HG02642 (cell line): ENCODE data around the gene SND1.
"Not testable (repeated sequence)": the region's sequence is repeated elsewhere in the genome, so short reads cannot be mapped to it uniquely, and the experiment has no call there.

Experiments
- ATAC-seq: cut with Tn5 transposase; IDR thresholded peaks from one replicate; pipeline ENCODE4 v1.9.1; 2021; ENCODE audit warnings: mild to moderate bottlenecking; ENCODE audit not compliant: unreplicated experiment, poor library complexity

SND1 gene

DNA sequence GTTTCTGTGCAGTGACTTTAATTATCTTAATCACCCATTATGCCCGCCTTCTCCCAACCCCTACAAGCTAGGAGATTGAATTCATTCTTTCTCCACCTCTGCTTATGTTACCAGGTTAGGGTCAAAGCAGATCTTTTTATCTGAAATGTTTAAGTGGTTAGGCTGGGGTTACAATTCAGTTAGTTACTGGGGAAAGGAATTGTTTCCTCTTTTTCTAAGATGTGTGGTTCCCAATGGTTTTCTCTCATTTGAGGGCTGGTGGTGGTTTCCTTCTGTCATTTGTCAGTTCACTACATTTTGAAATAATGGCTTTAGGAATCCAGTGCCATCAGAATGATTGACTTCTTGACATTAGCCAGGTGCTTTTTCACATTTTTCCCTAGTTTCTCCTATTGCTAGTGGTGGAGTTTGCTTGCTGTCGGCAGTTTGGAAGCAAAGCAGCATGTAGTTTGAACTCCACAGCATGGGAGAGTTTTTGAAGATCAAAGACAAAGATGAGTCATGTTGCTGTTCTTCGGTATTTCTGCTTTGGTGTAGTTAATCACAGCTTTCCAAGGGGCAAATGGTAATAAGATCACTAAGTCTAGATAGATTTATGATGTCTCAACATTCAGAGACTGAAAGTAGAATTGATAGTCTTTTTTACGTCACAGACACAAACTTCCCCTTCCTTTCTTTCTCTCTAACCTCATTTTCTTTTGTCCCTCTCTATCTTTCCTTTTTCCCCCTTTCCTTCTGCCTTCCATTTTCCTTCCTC is 168.2 kb downstream of the SND1 start:
- peak; percentile 41 for ATAC-seq

- peak; percentile 7 for ATAC-seq
Observed at GRCh38 chr7:127820732-127821085, 168.7 kb downstream of the SND1 start.

DNA sequence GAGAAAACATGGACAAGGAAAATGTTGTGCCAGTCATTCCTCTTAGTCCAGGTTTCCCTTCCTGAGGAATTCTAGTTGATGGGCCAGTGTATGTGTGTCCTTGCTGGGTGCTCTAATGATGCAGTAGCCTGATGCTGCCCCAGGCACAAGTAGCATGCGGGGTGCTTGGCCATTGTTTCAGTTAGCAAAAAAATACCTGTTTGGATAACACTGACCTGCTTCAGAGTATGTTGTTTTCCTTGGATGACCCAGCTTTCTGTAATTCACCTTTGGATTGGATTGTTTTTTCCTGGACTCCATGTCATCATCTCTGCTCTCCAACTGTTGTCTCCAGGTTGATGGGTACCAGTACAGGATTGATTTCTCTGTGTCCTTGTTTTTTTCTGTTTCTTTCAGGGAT is 169.2 kb downstream of the SND1 start:
- ATAC-seq: no peak

- no peak for ATAC-seq
Observed at GRCh38 chr7:127822822-127823508, 171.0 kb downstream of the SND1 start.

GRCh38 chr7:127824682-127825081 is 172.7 kb downstream of the SND1 start:
- ATAC-seq: no peak

DNA sequence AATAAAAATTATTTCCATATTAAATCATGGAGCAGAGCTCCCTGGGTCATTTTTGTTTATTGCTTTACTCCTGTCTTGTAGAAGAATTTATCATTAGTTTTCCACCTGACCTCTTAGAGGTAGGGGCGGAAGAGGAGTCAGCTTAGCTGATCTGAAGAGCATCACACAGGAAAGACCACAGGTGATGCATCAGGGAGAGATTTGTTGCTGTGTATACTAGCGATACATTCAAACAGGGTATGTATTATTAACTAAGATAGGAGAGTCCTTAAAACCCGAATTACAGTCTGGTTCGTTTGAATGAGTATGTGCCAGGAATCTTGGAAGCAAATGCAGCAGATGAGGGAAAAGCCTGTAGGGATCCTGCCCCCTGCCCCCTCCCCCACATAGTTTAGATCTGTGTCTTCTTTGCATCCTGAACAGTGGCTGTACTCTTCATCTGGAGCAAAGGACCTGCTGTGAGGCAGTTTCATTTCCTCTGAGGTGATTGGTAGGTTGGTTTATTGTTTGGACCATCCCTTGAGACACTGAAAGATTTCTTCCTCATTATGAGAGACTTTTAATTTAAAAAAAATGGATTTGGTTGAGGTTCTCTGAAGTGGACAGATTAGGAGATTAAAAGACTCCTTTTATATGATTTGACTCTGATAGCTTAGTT is 177.0 kb downstream of the SND1 start:
- ATAC-seq: no peak

DNA sequence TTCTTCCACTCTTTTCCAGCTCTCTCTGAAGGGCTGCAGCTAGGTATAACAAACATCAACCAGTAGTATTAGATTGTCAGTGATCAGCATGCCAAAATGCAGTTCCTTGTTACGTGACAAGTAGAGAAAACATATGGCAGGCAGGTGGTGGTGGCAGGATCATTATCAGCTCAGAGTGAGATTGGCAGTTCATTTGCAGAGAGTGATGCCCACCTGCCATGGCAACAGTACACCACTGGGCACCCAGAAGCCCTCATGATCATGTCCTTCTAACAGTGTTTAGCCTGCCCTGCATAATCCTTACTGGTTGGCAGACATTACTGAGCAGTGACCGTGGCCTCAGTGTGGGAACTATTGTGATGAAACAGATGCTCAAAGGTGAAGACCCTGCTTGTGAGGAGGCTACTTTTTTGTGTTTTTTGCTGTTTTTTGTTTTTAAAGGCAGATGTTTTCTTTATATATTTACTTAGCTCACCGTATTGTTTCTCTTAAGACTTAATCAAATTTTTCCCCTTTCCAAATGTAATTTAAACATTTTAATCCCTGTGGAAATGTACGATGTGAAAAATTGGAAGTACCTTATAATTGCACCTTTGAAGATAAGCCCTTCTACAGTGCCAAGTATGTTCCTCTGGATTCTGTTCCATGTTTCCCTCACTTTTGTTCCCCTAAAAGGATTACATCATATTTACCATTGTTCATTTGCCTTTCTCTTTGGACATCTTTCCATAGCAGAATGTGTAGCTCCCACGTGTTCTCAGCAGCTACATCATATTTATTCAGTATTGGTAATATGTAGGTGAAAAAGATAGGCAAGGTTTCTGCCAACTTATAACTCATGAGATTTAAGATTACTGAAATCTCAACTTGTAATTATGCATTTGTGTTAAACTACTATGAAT is 179.6 kb downstream of the SND1 start:
- no peak for ATAC-seq

- no peak for ATAC-seq
Observed at GRCh38 chr7:127832592-127832991, 180.6 kb downstream of the SND1 start.

DNA sequence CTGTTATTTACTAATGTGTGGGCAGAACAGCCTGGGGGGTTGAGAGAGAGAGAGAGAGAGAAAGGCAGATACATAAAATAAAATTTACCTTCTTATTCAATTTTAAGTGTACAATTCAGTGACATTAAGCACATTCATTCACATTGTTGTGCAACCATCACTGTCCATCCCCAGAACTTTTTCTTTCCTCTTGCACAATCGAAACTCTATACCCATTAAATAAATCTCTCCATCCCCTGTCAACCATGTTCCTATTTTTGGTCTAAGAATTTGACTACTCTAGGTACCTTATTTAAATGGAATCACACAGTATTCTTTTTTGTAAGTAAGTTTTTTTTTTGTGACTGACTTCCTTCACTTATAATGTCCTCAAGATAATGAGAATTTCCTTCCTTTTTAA is 181.6 kb downstream of the SND1 start:
- ATAC-seq: no peak

DNA sequence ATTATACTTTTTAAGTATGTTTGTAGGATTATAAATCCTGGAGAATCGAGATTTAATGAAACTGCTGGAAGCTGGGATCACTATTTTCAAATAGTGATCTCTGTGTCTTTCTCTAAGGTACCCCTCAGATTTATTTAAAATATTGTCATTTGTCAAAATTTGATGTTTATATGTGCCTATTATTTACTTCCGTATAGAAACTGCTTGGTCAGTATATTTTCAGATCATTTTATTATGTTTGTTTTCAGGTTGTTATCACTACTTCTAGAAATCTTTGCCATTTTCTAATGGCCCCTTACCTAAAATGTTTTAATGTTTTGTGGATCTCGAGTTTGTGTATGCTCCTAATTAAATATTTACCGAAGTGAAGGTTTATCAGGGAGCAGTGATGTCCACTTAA is 183.7 kb downstream of the SND1 start:
- no peak for ATAC-seq

DNA sequence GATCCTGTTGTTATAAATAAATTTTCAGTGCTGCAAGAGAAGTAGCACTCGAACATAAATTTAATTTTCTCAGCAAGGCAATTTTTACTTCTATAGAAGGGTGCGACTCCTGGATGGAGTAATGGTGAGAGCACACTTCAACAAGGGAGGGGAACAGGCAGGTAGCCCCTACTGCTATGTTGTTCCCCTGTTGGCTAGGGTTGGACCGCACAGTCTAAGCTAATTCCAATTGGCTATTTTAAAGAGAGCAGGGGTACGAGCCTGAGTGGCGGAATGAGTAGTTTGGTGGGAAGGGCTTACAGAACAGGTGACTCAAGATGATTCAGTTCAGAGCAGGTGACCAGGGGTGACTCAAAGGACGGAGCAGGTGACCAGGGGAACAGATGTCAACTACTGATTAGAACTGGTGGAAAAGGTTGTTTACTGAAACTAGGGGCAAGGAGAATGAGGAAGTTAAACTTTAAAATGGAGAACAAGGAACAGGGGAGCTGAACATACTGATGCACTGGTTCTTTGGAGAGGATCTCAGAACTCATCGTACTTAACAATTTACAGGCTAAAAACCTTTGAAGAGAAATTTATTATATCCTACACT is 185.9 kb downstream of the SND1 start:
- not testable (repeated sequence) for ATAC-seq

DNA sequence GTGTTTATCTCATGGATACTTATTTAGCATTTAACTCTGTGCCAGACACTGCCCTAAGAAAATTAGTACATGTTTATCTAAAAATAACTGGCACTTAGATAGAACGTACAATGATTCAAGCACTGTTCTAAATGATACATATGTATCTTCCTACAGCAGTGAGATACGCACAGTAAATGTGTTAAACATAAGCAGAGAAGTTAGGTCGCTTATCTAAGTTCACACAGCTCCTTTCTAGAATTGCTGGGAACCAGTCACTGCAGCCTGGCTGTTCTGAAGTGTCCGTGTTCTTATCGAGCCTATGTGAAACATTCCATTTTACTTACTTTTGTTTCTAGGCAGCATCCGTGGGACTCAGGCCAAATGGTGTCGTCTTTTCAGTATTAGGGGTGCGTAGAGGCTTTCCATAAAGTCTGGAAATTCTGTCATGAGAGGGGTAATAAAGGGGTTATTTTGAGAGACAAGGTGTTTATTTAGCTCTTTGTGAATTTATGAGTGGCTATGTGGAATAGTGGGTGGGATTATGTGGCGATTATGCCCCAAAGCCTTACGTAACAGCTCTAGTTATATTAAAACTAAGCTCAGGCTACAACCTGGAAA is 186.9 kb downstream of the SND1 start:
- no peak for ATAC-seq

DNA sequence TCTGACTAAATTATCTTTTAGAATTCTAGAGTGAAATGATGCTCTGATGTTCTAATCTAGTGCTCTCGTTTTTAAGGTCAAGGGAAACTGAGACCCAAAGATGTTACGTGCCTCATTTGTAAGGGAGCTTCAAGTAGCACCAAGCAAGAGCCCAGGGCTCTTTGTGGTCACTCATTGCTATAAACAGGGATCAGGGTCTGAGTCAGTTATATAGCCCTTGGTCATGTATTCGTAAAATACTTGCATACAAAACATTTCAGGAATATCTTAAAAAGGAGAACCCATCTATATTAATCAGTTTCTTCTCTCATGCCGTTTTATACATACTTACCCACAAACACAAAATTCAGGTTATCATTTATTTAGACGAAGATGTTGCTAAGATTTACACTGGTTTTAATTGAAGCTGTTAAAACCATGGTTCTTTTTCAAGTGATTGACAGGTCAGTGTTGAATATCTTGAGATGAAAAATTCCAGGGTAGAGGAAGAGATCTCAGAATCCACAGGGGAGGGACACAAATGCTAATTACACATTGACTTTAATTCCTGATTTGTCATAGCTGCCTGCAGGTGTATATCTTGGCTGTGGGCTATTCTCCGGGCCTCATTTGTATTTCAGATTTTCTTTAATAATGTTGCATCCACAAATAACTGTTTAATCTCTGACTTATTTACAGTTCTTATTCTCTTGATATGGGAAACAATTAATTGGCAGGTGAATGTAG is 188.4 kb downstream of the SND1 start:
- ATAC-seq: no peak

DNA sequence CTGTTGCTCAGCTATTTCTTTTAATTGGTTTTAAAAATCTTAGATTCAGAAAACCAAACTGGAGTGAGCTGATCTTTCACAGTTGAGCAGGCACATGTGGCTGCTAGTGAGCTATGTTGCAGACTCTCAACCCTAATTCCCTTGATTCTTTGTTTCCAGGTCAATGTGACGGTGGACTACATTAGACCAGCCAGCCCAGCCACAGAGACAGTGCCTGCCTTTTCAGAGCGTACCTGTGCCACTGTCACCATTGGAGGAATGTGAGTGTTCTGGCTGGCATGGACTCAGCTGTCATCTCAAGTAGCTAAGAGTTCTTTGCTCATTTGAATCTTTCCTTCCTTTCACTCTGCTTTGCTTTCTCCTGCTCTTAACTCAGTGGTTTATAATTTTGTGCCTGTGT is 192.2 kb downstream of the SND1 start:
- ATAC-seq: no peak

- ATAC-seq: no peak
Observed at GRCh38 chr7:127844707-127845331, 192.8 kb downstream of the SND1 start.

- no peak for ATAC-seq
Observed at GRCh38 chr7:127845522-127846214, 193.7 kb downstream of the SND1 start.

- ATAC-seq: no peak
Observed at GRCh38 chr7:127847641-127848040, 195.6 kb downstream of the SND1 start.

GRCh38 chr7:127848241-127848640 is 196.2 kb downstream of the SND1 start:
- no peak for ATAC-seq
